GM18861 (cell line): ENCODE results near the gene INSRR.

Experiments
- ATAC-seq: cut with Tn5 transposase; IDR thresholded peaks from one replicate; pipeline ENCODE4 v1.9.1; 2021; ENCODE audit not compliant: unreplicated experiment

The INSRR gene

DNA sequence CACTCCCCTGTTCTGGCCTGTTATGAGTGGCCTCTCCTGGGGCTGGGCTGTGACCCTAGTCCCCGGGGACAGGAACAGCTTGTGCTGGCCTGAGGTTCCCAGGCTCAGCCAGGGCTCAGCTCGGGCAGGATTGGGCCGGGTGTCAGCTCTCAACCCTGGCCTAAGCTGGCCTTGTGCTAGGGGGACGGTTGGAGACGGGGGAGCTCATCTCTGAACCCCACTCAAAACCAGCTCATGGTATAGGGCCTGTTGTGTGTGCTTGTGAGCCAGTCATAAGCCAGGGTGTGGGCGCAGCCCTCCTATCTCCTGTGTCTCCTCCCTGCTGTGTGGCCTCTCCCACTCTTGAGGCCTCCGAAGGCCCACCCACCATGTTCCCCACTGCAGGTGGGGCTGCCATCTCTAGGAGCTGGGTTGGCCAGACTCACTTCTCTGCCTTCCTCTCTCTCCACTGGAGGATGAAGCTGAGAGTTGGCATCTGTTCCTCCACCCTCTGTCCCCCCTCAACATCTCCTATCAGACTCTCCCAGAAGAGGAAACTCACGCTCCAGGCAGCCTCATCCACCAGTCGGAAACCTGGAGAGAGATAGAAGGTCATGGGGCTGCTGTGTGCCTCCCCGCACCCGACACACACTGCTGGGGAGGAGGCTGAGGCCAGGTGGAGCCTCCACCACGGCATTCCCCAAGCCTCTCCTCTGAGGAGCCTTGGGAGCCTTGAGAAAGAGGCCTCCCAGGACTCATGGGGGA lies 36.0 kb upstream of the INSRR start:
- no peak for ATAC-seq

DNA sequence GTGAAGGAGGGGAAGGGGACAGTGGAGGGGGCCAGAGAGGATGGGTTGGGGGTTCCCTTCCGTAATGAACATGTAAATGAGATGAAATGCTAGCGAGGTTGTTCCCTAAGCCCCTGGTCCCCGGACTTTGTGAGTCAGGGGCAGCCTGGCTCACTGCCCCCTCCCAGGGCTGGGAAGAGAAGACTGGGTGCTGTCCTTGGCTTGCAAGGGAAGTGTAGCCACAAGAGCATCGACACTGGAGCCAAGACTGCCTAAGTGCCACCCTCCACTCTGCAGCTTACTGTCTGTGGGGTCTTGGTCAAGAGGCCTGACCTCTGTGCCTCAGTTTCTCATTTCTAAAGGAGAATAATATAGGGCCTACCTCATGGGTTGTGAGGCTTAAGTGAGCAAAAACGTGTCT lies 35.1 kb upstream of the INSRR start:
- no peak for ATAC-seq

DNA sequence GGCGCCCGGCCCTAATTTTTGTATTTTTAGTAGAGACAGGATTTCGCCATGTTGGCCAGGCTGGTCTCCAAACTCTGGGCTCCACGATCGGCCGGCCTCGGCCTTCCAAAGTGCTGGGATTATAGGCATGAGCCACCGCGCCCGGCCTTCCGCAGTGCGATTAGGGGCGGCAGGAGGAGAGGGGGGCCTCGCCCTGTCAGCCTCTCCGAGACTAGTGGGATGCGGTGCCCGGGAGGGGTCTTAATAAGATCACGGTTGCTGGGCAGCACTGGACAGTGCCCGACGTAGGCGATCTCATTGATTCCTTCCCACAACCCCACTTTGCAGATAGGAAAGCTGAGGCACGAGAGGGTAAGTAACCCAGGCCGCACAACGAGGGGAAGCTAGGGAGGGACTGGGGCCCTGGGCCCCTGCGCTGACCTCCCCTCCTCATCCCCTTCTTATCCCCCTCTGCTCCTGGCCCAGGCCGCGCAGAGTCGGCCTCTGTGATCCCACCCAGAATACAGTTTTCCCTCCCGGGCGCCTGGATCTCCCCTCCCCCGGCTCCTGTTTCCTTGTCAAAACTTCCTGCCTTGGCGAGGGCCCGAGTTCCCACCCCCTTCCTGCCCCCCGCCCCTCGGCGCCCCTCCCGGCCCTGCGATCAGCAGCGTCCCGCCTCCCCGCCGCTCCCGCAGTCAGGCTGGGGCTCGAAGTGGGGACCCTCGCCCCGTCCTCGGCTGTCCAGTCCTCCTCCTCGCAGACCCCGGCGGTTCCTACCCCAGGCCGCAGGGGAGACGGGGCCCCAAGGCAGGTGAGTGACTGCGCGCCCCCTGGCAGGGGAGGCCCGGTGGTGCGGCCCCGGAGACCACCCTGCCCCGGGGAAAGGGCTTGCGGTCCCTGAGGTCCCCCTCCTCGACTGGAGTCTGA lies 34.4 kb upstream of the INSRR start, which contains the start of gene PEAR1:
Gene PEAR1 (plus strand): TSS at position 671 of the 906 bp plus-strand sequence. CDS start 10,209 bp downstream, outside the sequence.
- no peak for ATAC-seq

DNA sequence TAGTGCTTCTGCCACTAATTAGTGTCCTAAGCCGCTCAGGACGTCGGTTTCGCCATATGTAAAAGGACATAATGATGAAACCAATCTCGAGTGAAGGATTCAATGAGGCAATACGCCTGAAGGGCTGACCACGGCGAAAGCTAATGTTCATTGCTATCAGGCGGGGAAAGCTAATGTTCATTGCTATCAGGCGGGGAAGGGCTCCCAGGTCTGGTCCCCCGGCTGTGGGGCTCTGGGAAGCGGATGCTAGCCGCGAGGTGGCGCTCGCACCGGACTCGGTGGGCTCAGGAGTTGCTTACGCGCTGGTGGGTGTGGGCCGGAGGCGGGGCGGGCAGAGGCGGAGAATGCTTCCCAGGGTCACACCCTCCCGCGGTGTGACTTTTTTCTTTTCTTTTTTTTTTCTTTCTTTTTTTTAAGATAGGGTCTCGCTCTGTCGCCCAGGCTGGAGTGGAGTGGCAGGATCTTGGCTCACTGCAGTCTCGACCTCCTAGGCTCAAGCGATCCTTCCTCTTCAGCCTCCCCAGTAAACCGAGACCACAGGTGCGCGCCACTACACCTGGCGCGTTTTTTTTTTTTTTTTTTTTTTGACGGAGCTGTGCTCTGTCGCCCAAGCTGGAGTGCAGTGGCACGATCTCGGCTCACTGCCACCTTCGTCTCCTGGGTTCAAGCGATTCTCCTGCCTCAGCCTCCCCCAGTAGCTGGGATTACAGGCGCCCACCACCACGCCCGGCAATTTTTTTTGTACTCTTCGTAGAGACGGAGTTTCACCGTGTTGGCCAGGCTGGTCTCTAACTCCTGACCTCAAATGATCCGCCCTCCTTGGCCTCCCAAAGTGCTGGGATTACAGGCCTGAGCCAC lies 33.5 kb upstream of the INSRR start:
- ATAC-seq = no peak

DNA sequence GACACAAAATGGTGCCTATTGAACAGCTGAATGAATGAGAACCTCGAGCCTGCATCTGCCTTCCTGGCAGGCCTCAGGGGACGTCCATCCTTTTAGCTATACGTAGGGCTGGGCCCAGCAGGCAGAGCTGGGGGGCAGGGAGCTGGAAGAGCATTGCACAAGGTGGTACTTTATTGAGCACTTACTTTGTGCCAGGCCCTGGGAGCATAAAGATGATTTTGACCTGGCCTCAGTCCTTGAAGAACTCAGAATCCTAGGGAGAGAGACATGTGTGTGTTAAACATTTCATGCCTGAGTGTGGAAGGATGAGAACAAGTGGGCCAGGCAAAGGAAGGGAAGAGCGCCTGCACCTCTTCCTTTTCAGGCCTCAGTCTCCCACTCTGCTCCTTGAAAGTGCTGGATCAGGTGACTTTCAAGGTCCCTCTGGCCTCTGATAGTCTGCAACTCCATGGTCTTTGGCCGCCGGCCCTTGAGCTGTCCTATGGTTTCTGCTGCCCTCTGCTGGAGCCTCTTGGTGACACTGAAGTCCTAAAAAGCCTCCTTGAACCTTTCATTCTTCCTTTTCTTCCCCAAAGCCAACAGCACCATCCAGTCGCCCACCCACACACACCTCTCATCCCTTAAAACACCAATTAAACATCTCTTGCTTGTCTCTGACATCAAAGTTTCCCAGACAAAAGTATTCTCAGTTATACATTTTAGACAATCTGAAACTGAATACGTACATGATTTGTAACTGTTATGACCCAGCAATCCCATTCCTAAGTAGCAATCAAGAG lies 31.1 kb upstream of the INSRR start:
- no peak for ATAC-seq

DNA sequence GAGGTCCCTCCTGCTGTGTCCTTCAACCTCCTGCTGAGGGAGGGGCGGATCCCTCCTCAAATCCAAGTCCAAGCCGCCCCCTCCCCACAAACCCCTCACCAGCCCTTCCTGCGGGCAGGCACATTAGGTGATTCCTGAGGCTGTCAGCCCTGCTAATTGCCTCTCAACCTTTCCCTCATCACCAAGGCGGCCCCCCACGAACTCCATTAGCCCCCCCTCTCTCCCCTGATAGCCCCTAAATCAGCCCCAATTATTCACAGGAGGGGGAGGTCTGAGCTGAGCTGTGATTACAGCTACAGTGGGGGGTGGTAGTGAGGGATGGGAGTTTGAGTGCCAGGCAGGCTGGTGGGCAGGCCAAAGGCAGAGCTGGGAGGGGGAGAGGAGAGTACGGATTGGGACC lies 28.8 kb upstream of the INSRR start:
- ATAC-seq = no peak

DNA sequence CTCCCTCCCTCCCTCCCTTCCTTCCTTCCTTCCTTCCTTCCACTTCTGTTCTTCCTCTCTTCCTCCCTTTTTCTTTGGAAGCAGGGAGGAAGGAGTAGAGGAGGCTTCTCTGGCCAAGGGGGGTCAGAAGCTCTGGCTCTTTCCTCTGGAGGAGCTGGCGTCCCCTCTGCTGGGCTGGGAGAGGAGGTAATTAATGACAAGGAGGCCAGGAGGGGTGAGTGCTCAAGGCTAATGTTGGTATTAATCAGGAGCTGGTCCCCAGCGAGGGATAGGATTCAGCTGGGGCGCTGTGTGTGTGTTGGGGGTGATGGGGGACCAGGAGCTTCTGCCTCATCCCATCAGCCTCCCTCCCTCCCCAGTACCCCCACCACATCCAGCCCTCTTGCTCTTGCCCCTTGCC lies 28.4 kb upstream of the INSRR start:
- ATAC-seq = no peak

DNA sequence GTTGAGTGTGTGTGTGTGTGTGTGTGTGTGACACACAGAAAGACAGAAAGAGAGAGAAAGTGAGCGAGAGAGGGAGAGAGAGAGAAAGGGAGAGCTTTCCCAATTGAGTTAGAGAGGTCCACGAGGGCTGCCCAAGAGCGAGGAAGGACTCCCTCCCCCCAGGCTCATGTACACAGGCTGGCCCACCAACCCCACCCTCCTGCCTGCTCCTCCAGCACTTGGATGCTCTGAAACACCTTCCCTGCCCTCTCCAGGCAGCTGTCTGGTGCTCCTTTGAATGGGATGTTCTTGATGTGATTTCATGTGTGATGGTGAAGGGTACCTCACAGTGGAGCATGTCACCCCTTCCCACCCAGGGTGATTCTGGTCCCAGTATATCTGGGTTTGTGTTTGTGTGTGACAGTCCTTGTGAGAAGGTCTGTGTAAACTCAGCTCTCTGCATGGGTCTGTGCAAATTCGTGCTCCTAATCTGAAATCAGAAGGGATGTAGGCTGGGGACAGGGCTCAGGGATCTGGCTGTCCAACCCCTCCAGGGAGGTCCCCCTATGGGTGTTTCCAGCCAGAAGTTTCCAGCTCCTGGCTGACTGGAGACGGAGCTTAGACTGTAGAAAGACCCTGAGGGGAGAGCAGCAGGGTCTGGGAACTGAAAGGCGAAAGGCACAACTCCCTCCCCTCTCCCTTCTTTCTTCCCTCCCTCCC lies 27.8 kb upstream of the INSRR start:
- ATAC-seq = no peak

DNA sequence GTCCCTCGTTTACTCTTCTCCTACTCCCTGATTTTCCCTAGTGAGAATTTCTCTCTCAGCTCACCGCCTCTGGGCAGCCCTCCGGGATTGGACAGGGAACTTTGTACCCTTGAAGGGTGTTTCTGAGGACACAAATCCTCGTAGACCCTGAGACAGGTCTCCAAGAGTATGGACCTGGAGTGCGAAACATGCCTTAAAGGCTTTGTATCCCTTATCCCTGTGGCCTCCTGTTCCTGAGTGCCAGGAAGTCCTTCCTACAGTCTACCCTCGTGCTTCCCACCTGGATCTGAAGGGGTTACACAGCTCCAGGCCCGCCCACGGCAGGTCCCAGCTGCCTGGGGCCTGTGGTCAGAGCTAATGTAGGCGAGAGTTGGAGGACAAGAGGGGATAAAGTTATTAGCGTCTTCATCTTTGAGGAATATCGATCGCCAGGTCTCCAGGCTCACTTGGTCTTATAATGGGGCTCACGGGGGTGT lies 27.0 kb upstream of the INSRR start:
- ATAC-seq = no peak

DNA sequence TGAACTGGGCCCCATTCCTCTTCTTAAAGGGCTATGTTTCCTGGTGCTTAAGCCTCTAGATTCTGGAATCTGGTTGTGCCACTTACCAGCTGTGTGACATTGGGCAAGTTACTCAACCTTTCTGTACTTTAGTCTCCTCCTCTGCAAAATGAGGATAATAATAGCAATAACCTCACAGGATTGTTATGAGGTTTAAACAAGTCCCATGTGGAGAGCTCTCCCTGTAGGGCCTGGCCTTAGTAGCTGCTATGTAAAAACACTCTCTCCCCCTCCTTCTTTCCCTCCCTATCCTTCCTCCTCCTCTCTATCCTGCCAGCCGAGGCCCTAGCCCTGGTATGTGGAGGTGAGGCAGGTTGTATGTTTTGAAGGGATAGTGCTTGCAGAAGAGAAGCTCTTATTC lies 26.4 kb upstream of the INSRR start:
- ATAC-seq = no peak

DNA sequence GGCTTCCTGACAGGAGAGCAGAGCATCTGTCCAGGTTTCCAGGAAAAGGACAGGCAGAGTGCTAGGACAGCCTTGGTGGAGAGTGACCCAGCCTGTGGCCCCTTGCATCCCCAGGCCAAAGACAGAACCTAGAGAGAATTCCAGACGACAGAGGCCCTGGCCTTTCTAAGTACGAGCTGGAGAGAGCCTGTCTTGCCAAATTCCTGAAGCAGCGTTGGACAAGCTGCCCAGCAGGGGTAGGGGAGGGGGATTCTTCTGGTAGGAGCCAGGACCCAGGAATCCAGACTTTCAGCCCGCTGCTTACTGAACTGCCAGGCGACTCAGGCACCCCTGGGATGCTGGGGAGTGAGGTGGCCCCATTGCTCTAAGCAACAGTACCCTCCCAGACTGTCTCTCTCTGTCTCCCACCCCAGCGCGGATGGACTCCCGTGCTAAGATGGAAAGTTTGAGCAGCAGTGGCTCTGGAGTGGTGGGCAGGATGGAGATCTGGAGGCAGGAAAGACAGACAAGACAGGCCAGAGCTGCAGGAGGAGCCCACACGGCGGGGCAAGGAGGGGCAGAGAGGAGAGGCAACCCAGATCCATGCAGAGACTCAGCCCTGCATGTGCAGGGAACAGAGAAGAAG lies 25.8 kb upstream of the INSRR start:
- no peak for ATAC-seq

DNA sequence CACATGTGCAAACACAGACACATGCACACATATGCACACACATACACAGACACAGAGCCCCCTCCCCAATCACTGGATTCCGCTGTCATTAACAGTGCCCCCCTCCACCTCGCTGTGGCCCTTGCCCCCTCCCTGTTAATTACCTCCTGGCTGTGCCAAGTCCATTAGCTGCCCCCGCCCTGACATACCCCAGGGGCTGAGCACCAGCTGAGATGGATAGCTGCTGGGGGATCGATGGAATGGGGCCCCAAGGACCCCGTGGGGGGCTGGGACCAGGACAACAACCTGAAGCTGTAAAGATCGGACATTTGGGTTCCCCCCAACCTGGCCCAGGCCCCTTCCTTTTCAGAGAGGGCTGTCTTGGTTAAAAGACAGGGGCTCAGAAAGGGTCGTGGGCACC lies 25.0 kb upstream of the INSRR start:
- ATAC-seq = no peak

DNA sequence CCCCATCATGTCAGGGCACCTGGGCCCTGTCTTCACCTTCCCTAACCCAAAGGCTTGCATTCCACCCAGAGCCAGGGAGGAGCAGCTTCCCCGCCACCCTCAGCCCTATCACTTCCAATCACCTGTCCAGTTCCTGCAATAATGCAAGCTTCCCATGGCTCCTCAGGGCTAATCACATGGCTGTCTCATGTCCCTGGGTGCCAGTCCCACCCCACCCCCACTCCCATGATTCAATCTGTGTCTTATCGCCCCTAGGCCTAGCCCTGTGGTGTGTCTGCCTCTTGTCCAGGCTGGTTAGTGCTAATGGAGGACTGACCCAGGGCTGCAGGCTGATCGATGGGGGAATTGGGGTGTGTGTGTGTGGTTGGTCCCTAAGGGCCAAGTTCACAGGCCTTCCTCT lies 23.6 kb upstream of the INSRR start:
- ATAC-seq = no peak

DNA sequence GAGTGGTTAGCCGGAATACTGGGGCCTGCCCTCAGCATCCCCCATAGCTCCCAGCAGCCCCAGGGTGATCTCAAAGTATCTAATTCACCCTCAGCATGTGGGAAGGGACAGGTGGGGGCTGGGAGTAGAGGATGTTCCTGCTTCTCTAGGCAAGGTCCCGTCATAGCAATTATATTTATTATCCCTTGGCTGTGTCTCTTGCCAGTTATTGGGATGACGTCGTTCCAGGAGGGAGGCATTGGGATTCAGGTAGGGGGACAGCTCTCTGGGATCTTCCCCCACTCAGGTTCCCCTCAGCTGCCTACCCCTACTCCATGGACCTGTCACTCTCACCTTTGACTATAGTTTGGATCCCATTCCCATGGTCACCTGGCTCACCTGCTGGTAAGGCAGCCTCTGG lies 22.7 kb upstream of the INSRR start:
- ATAC-seq = no peak

DNA sequence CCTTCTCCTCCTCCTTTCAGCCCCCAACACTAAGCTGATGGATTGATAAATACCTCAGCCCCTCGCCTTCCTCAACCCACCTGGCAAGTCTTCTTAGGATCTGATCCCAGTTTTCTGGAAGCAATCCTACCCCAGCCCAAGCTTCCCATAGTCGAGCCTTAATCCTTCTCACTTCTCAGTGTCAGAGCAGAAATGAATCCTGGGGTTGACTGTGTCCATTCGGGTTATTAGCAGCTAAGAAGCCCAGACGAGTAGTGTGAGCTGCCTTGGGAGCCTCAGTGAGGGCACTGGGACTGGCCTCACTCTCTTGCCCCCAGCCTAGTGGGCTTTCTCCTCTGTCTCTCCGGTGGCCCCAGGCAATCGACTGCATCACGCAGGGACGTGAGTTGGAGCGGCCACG lies 22.2 kb upstream of the INSRR start:
- ATAC-seq = no peak

DNA sequence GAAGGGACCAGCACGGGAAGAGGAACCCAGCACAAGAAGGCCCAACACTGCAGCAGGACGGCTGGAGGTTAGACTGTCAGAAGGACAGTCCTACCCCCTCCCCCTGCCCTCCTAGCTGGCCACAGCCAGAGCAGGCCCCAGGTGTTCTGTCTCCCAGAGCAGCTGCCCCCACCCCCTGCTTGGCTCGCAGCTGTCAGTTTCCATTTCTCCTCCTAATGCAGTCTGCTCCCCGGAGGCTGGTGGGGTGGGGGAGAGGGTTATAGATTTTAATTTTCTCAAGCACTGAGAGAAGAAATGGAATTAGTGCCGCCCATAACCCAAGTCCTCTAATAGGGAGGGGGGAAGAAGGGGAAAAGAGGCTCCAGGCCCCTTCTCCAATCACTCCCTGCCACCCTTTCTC lies 21.6 kb upstream of the INSRR start:
- no peak for ATAC-seq

DNA sequence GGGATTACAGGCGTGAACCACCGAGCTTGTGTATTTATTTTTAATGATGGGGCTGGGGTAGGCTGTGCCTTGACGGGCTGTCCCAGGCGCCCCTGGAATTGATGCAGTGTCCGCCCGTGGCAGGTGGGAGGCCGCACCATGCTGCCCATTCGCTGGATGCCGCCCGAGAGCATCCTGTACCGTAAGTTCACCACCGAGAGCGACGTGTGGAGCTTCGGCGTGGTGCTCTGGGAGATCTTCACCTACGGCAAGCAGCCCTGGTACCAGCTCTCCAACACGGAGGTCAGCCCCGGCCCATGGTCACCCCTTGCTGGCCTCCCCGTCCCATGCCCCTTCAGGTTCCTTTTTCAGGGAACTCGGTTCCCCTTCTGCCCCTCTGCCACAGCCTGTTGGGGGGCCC lies 21.0 kb upstream of the INSRR start:
- no peak for ATAC-seq

DNA sequence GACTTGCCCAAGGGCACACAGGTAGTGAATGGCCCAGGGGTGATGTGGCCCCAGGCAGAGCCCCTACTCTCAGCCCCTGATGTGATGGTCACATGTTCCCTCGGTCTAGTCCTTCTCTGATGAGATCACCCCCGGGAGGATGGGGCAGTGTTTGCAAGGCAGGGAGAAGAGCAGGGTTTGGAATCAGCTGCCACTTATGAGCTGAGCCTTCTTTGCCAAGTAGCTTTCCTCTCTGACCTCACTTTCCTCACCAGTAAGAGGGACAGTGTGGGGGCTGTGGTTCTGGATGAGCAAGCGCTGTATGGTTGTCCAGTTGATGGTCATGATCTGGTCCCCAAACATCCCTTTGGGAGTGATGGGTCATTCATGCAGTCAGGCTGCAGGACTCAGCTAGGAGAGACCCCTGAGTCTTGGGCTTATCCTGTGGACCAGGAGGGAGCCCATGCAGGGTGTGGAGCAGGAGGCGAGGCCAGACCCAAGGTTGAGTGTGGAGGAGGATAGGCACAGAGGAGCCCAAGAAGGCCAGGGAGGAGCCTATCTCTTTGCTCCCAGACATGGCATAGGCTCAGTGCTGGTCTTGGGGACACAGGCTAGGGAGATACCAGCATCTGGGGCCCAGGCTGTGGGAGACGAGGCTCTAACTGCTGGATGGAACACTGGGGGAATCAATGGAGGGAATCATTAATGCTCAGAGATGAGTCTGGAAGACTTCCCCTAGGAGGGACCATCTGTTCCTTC lies 18.7 kb upstream of the INSRR start:
- no peak for ATAC-seq

DNA sequence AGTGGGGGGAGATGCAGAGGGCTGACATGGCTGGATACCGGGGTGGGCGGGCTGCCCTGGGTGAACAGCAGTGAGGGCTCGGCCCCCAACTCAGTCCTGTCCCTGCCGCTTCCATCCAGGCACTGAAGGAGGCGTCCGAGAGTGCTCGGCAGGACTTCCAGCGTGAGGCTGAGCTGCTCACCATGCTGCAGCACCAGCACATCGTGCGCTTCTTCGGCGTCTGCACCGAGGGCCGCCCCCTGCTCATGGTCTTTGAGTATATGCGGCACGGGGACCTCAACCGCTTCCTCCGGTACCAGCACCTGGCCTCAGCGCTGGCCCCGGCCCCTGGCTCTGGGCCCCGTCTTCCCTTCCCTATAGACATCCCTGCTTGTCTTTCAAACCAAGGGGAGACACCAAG lies 17.4 kb upstream of the INSRR start:
- no peak for ATAC-seq
